Mucosa of stomach (tissue), 1 donor: ENCODE results near the gene SMIM41.
"Not testable (repeated sequence)": the region's sequence is repeated elsewhere in the genome, so short reads cannot be mapped to it uniquely, and the experiment has no call there.

Source experiments
- H3K27me3 ChIP-seq: one replicate; pipeline ENCODE4 v1.7.0; 2013; ENCODE audit warnings: mild to moderate bottlenecking, low read length; ENCODE audit not compliant: control insufficient read depth, insufficient read depth
- H3K36me3 ChIP-seq: one replicate; pipeline ENCODE4 v1.7.0; 2013; ENCODE audit warnings: low read length; ENCODE audit not compliant: control insufficient read depth, insufficient read depth
- H3K4me1 ChIP-seq: one replicate; pipeline ENCODE4 v1.7.0; 2013; ENCODE audit warnings: mild to moderate bottlenecking, low read length; ENCODE audit not compliant: control insufficient read depth, insufficient read depth
- H3K4me3 ChIP-seq: one replicate; pipeline ENCODE4 v1.7.0; 2013; ENCODE audit warnings: low read length
- H3K9ac ChIP-seq: one replicate; pipeline ENCODE4 v1.7.0; 2013; ENCODE audit warnings: mild to moderate bottlenecking, low read length, moderate library complexity
- H3K9me3 ChIP-seq: one replicate; pipeline ENCODE4 v1.7.0; 2013; ENCODE audit warnings: mild to moderate bottlenecking, low read length, moderate library complexity; ENCODE audit not compliant: control insufficient read depth
- donor health status: Pancreatic carcinoma.

Gene SMIM41

GRCh38 chr12:52086366-52086765, 6.9 kb downstream of the SMIM41 start:
- H3K4me1 ChIP-seq, result peaks cover 14% of the 10 kb centered on the region
- no peaks in the 10 kb centered on the region for H3K36me3 ChIP-seq
- no peak overlapping the region for H3K4me3 ChIP-seq
- H3K9ac ChIP-seq, result no peak overlapping the region
- peaks cover 3% of the 10 kb centered on the region for H3K27me3 ChIP-seq
- H3K9me3 ChIP-seq, result no peaks in the 10 kb centered on the region

- peaks cover 8% of the 10 kb centered on the region for H3K4me1 ChIP-seq
- peaks cover 3% of the 10 kb centered on the region for H3K27me3 ChIP-seq
- no peaks in the 10 kb centered on the region for H3K9me3 ChIP-seq
- H3K36me3 ChIP-seq, result no peaks in the 10 kb centered on the region
- no peak overlapping the region for H3K4me3 ChIP-seq
- H3K9ac ChIP-seq, result no peak overlapping the region
These were observed 7.7 kb downstream of the SMIM41 start for GRCh38 chr12:52086944-52087835.

- Histone ChIP-seq H3K27me3 (peaks cover 3% of the 10 kb centered on the region), H3K36me3 (no peaks in the 10 kb centered on the region), H3K4me3 (no peak overlapping the region), H3K9me3 (no peaks in the 10 kb centered on the region), H3K4me1 (peaks cover 2% of the 10 kb centered on the region), H3K9ac (no peak overlapping the region)
These were observed 8.7 kb downstream of the SMIM41 start for GRCh38 chr12:52087961-52088820.

DNA sequence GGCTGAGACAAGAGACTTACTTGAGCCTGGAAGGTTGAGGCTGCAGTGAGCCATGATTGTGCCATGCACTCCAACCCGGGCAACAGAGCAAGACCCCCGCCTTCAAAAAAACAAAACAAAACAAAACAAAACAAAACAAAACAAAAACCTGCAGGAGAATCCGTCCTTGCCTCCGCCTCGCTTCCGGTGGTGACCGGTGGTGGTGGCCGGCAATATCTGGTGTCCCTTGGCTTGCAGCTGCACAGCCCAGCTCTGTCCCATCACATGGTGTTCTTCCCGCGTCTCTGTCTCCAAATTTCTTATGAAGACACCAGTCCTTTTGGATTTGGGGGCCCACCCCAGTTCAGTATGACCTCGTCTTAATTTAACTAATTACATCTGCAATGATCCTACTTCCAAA, 10.0 kb downstream of the SMIM41 start:
- H3K27me3 ChIP-seq, result peaks cover 3% of the 10 kb centered on the region
- H3K9me3 ChIP-seq, result no peaks in the 10 kb centered on the region
- no peak overlapping the region for H3K9ac ChIP-seq
- H3K36me3 ChIP-seq, result no peaks in the 10 kb centered on the region
- no peaks in the 10 kb centered on the region for H3K4me1 ChIP-seq
- H3K4me3 ChIP-seq, result no peak overlapping the region

DNA sequence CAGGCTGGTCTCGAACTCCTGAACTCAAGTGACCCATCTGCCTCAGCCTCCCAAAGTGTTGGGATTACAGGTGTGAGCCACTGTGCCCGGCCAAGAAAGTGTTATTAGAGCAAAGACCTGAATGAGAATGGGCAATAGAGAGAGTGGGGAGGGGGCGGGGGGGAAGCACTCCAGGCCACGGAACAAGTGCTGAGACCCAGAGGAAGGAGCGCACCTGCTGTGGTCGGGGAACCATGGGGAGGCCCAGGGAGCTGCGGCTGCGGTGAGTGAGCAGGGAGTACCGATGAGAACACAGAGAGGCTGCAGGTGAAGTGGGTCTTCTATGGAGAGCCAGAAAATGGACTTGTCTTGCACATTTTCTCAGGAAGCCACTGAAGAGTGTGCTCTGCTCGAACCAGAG, 10.8 kb downstream of the SMIM41 start:
- Histone ChIP-seq H3K4me3 (no peak overlapping the region), H3K9ac (no peak overlapping the region), H3K36me3 (no peaks in the 10 kb centered on the region), H3K4me1 (no peaks in the 10 kb centered on the region), H3K27me3 (peaks cover 3% of the 10 kb centered on the region), H3K9me3 (no peaks in the 10 kb centered on the region)

- H3K27me3 ChIP-seq, result peaks cover 3% of the 10 kb centered on the region
- H3K9ac ChIP-seq, result no peak overlapping the region
- no peaks in the 10 kb centered on the region for H3K36me3 ChIP-seq
- no peaks in the 10 kb centered on the region for H3K9me3 ChIP-seq
- H3K4me1 ChIP-seq, result no peaks in the 10 kb centered on the region
- H3K4me3 ChIP-seq, result no peak overlapping the region
These were observed 11.6 kb downstream of the SMIM41 start for GRCh38 chr12:52091061-52091460.

DNA sequence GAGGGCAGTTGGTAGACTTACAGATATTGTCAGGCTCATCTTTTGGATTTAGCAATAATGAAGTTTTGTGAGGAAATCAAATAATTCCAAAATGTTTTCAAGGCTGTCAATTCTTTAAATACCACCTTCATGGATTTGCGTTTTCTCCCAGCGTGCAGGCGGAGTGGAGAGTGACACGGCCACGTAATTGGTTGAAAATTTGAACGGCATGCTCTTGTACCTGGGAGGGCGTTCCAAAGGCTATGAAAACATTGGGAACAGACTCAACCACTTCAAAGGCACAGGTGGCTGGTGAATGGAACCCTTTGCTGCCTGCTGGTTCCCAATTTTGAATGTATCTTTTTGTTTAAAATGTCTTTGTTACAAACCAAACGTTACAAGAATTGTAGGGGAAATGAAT, 12.4 kb downstream of the SMIM41 start:
- H3K27me3 ChIP-seq, result no peaks in the 10 kb centered on the region
- H3K36me3 ChIP-seq, result no peaks in the 10 kb centered on the region
- H3K4me1 ChIP-seq, result no peaks in the 10 kb centered on the region
- H3K4me3 ChIP-seq, result no peak overlapping the region
- H3K9me3 ChIP-seq, result no peaks in the 10 kb centered on the region
- H3K9ac ChIP-seq, result no peak overlapping the region

GRCh38 chr12:52093346-52093745, 13.8 kb downstream of the SMIM41 start:
- Histone ChIP-seq H3K27me3 (no peaks in the 10 kb centered on the region), H3K36me3 (no peaks in the 10 kb centered on the region), H3K9me3 (no peaks in the 10 kb centered on the region), H3K9ac (no peak overlapping the region), H3K4me1 (no peaks in the 10 kb centered on the region), H3K4me3 (no peak overlapping the region)

DNA sequence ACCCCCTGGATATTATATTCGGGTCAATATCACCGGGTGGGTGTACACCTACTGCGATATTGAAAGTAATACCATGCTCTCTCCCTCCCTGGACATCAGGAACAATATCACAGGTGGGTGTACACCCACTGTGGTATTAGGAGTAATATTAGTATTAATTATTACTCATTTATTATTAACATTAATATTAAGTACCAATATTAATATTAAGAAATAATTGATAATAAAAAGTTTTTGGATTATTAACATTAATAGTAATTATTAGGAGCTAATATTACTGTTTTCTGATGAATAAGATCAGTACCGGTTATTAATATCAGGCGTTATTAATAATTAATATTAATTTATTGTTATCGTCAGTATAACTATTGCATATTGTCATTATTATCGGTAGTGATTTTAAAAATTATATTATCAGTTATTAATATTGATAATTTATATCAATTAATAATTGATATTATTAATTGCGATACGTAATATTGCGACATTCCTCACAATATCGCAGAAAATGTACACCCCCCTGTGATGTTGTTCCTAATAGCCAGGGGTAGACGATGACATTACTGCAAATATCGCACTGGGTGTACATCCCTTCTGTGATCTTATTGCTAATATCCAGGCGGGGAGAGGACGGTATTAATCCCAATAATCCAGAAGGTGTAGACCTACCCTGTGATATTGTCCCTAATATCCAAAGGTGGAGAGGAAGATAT, 17.0 kb downstream of the SMIM41 start:
- no peaks in the 10 kb centered on the region for H3K27me3 ChIP-seq
- H3K9me3 ChIP-seq, result no peaks in the 10 kb centered on the region
- H3K4me3 ChIP-seq, result no peak overlapping the region
- no peaks in the 10 kb centered on the region for H3K36me3 ChIP-seq
- H3K4me1 ChIP-seq, result no peaks in the 10 kb centered on the region
- H3K9ac ChIP-seq, result no peak overlapping the region

- H3K9me3 ChIP-seq, result no peaks in the 10 kb centered on the region
- no peaks in the 10 kb centered on the region for H3K4me1 ChIP-seq
- H3K4me3 ChIP-seq, result no peak overlapping the region
- no peak overlapping the region for H3K9ac ChIP-seq
- no peaks in the 10 kb centered on the region for H3K27me3 ChIP-seq
- H3K36me3 ChIP-seq, result no peaks in the 10 kb centered on the region
These were observed 17.7 kb downstream of the SMIM41 start for GRCh38 chr12:52097045-52097666.

GRCh38 chr12:52104431-52105089, 25.1 kb downstream of the SMIM41 start:
- H3K27me3 ChIP-seq, H3K9me3 ChIP-seq, H3K4me1 ChIP-seq, H3K36me3 ChIP-seq, H3K4me3 ChIP-seq, H3K9ac ChIP-seq: not testable (repeated sequence)
